Gastrocnemius medialis (tissue), 4 donors: ENCODE data around the gene CCDC12. TPM values are rescaled to one million over a fixed set of nuclear protein-coding genes. Genes with fewer than 3 reads are reported as not detected.

Experiments
- ATAC-seq, 2 donors: fragments of 150-250 bp; one replicate each; pipeline ENCODE4 v1.9.1; 2016
- DNase-seq, 2 donors: peaks; one replicate each; pipeline ENCODE4 v3.0.0-alpha.2; 2019
- H3K27ac ChIP-seq, 4 donors: fragments of 200-600 bp; sonication (generic); 1 replicate in 1 of 4; 2 replicates in 3 of 4; pipeline ENCODE4 v1.5.1; 2016 to 2018; ENCODE audit warnings: mild to moderate bottlenecking in 2 of 4, moderate library complexity in 1 of 4
- H3K27me3 ChIP-seq, 3 donors: fragments of 200-600 bp; sonication (generic) in 2 of 3; 1 replicate in 1 of 3; 2 replicates in 2 of 3; pipeline versions ENCODE4 v1.5.1 to v1.6.0; 2016 to 2019; ENCODE audit warnings: mild to moderate bottlenecking in 1 of 3, moderate library complexity in 1 of 3
- H3K36me3 ChIP-seq, 2 donors: fragments of 200-600 bp; sonication (generic) in 1 of 2; one replicate each; pipeline ENCODE4 v1.5.1; 2017 to 2018
- H3K4me1 ChIP-seq, 2 donors: fragments of 200-600 bp; sonication (generic) in 1 of 2; one replicate each; pipeline ENCODE4 v1.5.1; 2016 to 2017; ENCODE audit warnings: mild to moderate bottlenecking in 2 of 2
- H3K4me3 ChIP-seq, 4 donors: fragments of 200-600 bp; sonication (generic) in 3 of 4; 1 replicate in 1 of 4; 2 replicates in 3 of 4; pipeline ENCODE4 v1.5.1; 2016 to 2019; ENCODE audit warnings: mild to moderate bottlenecking in 2 of 4
- H3K9me3 ChIP-seq, 3 donors: fragments of 200-600 bp; sonication (generic) in 2 of 3; 1 replicate in 1 of 3; 2 replicates in 2 of 3; pipeline ENCODE4 v1.5.1; 2016 to 2019
- CTCF ChIP-seq, 5 experiments: fragments of 450-650 bp in 3 of 5; fragments of 200-600 bp in 2 of 5; sonication (generic) in 2 of 5; IDR thresholded peaks in 4 of 5; conservative IDR thresholded peaks in 1 of 5; 1 replicate in 4 of 5; 2 replicates in 1 of 5; pipeline ENCODE4 v1.5.1; 2016 to 2019; ENCODE audit warnings: antibody characterized with exemption in 5 of 5, mild to moderate bottlenecking in 3 of 5, moderate library complexity in 3 of 5
- POLR2A ChIP-seq, 2 donors: fragments of 450-650 bp; IDR thresholded peaks; one replicate each; pipeline ENCODE4 v1.6.1; 2017; ENCODE audit warnings: antibody characterized with exemption in 2 of 2, mild to moderate bottlenecking in 2 of 2, moderate library complexity in 2 of 2
- in situ Hi-C, 4 donors: fragments of 200-750 bp; cut with MboI; loops; one replicate each; pipeline versions ENCODE4 v1.15.0 to v1.8.0; 2017; ENCODE audit warnings: low sequenced_read_pairs in 4 of 4
- intact Hi-C: fragments of 100-400 bp; cut with DNase I; formaldehyde crosslinking; loops from one replicate; pipeline ENCODE4 v1.15.1; 2023; ENCODE audit warnings: low total_unique reads
- total RNA-seq, 4 donors: library from RNA; depleted of rRNA; stranded (reverse); fragments of >200 nt; gene quantifications; one replicate each; pipeline versions ENCODE4 v1.1.0 to v1.2.3, GENCODE V29; 2016

CCDC12 gene
- total RNA-seq, 4 donors from 2014 or later = 24.6 to 32.0 (median 29.0) TPM

DNA sequence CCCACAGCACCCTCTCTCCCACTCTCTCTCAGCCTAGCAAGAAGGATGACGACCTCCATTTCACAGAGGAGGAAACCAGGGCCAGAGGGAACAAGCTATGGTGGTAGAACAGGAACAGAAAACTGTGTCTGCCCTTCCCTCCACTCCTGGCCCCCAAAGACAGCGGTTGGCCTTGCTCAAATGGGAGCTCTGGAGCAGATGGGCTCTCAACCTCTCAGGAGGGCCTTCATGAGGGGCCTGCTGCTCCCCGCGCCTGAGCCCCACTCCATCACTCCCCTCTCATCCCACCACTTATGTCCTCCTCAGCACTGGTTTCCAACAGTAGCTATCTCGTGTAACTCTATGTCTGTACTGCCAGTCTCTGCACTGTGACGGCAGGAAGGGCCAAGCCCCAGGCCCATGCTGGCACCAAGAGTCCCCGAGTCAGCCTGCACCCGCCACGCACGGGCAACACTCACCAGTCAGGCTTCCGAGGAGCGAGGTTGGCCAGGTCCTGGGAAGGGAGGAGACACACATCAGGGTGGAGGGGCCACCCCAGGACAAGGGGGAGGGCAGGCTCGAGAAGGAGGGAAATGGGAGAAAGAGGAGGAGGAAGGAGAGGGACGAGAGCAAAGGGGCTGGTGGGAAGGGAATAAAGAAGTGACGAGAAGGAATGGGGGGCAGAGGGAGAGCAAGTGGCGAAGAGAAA lies 53.5 kb downstream of the CCDC12 start:
- Histone ChIP-seq H3K4me1 (peaks cover 38 to 43% of the 10 kb centered on the region in 2 donors), H3K36me3 (peaks cover 0 to 68% of the 10 kb centered on the region in 2 donors), H3K27ac (no peak overlapping the region), H3K27me3 (no peaks in the 10 kb centered on the region), H3K9me3 (no peaks in the 10 kb centered on the region), H3K4me3 (no peak overlapping the region)
- TF ChIP-seq CTCF (IDR thresholded peaks at IDR 0.05 in 4 of 5, conservative IDR thresholded peaks at IDR 0.05 in 1 of 5) = no peak
- TF ChIP-seq POLR2A (IDR thresholded peaks at IDR 0.05) = no peak
- intact Hi-C loops = loop anchor here (1.0 to 10.0 kb wide), 2 partner anchors 75 to 402 kb away; no protein-coding TSS in a partner anchor
- DNase-seq = peak in 1 of 2 donors; percentile 6
- in situ Hi-C loops = no loop called here
- no peak for ATAC-seq

GRCh38 chr3:46922426-46922825 lies 54.1 kb downstream of the CCDC12 start:
- peaks cover 0 to 74% of the 10 kb centered on the region in 2 donors for H3K36me3 ChIP-seq
- no peaks in the 10 kb centered on the region for H3K9me3 ChIP-seq
- H3K27me3 ChIP-seq = no peaks in the 10 kb centered on the region
- DNase-seq (no peak), ATAC-seq (no peak)
- in situ Hi-C loops (no loop called here), intact Hi-C loops (loop anchor here (10.0 kb wide), 1 partner anchor 402 kb away; no protein-coding TSS in a partner anchor)
- no peak overlapping the region for H3K27ac ChIP-seq
- no peak for TF ChIP-seq POLR2A (IDR thresholded peaks at IDR 0.05)
- H3K4me3 ChIP-seq = no peak overlapping the region
- H3K4me1 ChIP-seq = peaks cover 32 to 37% of the 10 kb centered on the region in 2 donors

DNA sequence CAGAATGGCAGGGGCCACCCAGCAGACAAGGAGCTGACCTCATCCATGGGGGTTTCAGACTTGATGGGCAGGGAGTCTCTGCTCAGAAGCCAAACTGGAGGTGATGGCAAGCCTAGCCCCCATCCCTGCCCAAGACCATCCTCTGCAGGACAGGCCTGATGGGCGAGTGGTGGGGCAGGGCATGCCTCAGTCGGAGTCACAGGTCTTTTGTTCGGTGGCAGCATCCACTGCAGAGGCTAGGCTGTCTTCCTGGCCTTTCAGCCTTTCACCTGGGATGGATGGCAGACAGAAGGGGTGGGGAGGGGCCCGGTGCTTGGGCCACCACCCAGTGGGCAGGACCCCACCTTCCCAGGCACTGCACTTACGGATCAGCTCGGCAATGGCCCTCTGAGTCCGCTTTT lies 54.7 kb downstream of the CCDC12 start:
- Histone ChIP-seq H3K27ac (no peak overlapping the region), H3K4me3 (no peak overlapping the region), H3K36me3 (peaks cover 0 to 79% of the 10 kb centered on the region in 2 donors), H3K4me1 (peaks cover 26 to 32% of the 10 kb centered on the region in 2 donors), H3K27me3 (no peaks in the 10 kb centered on the region), H3K9me3 (no peaks in the 10 kb centered on the region)
- in situ Hi-C loops = no loop called here
- ATAC-seq (no peak), DNase-seq (peak in 1 of 2 donors; percentile 6)
- intact Hi-C loops = loop anchor here (10.0 kb wide), 1 partner anchor 403 kb away; no protein-coding TSS in a partner anchor
- TF ChIP-seq POLR2A (IDR thresholded peaks at IDR 0.05) = no peak
- TF ChIP-seq CTCF (IDR thresholded peaks at IDR 0.05 in 4 of 5, conservative IDR thresholded peaks at IDR 0.05 in 1 of 5) = no peak

DNA sequence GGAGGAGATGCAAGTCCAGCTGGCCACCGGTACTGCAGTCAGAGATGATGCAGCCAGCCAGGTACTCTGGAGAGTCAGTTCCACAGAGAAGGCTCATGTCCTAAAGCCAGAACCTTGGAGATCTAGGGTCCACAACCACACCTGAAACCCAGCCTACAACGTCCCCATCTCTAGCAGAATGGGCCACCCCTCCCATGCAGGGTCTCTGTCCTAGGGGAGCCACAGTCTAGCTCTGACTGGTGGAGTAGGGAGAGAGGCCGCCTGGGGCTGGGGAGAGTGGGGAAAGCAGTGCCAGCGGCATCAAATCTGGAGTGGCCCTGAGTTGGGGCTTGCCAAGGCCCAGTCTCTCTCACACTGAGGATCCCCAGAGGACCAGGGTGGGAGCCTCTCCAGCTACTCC lies 55.5 kb downstream of the CCDC12 start:
- H3K36me3 ChIP-seq = peaks cover 0 to 80% of the 10 kb centered on the region in 2 donors
- H3K4me3 ChIP-seq = no peak overlapping the region
- intact Hi-C loops = loop anchor here (10.0 kb wide), 1 partner anchor 404 kb away; no protein-coding TSS in a partner anchor
- in situ Hi-C loops = no loop called here
- no peak for ATAC-seq
- DNase-seq = no peak
- H3K4me1 ChIP-seq = peaks cover 18 to 23% of the 10 kb centered on the region in 2 donors
- no peaks in the 10 kb centered on the region for H3K27me3 ChIP-seq
- no peak overlapping the region for H3K27ac ChIP-seq
- H3K9me3 ChIP-seq = no peaks in the 10 kb centered on the region
- no peak for TF ChIP-seq POLR2A (IDR thresholded peaks at IDR 0.05)
- no peak for TF ChIP-seq CTCF (IDR thresholded peaks at IDR 0.05 in 4 of 5, conservative IDR thresholded peaks at IDR 0.05 in 1 of 5)

- DNase-seq = no peak
- TF ChIP-seq CTCF (IDR thresholded peaks at IDR 0.05 in 4 of 5, conservative IDR thresholded peaks at IDR 0.05 in 1 of 5) (no peak), POLR2A (IDR thresholded peaks at IDR 0.05) (no peak)
- in situ Hi-C loops = loop anchor here in 2 of 4 donors (10.0 kb wide), 2 partner anchors 66 to 204 kb away; partner anchors contain the start of gene PRSS50 (in 2 of the 2)
- H3K27ac ChIP-seq = no peak overlapping the region
- H3K4me1 ChIP-seq = peaks cover 10 to 18% of the 10 kb centered on the region in 2 donors
- peaks cover 0 to 61% of the 10 kb centered on the region in 2 donors for H3K36me3 ChIP-seq
- no peaks in the 10 kb centered on the region for H3K9me3 ChIP-seq
- H3K4me3 ChIP-seq = no peak overlapping the region
- intact Hi-C loops = no loop called here
- no peaks in the 10 kb centered on the region for H3K27me3 ChIP-seq
- ATAC-seq = no peak
These were observed 57.9 kb downstream of the CCDC12 start for GRCh38 chr3:46918634-46919033.
